Upper lobe of right lung (tissue), 1 donor: Measurements from ENCODE around the gene RAB5A. TPM values are rescaled to one million over a fixed set of nuclear protein-coding genes. Genes with fewer than 3 reads are reported as not detected.
"Not testable (repeated sequence)": the region's sequence is repeated elsewhere in the genome, so short reads cannot be mapped to it uniquely, and the experiment has no call there.

Experiments
- ATAC-seq: fragments of 200-7000 bp; cut with Tn5 transposase; one replicate; pipeline ENCODE4 v1.9.1; 2020; ENCODE audit warnings: mild to moderate bottlenecking, moderate library complexity
- DNase-seq: peaks from one replicate; pipeline ENCODE4 v3.0.0-alpha.2; 2020
- H3K27ac ChIP-seq: fragments of 200-600 bp; one replicate; pipeline ENCODE4 v1.8.0; 2022
- H3K27me3 ChIP-seq: fragments of 200-600 bp; one replicate; pipeline ENCODE4 v1.8.0; 2022; ENCODE audit warnings: mild to moderate bottlenecking
- H3K36me3 ChIP-seq: fragments of 200-600 bp; one replicate; pipeline ENCODE4 v1.8.0; 2022
- H3K4me1 ChIP-seq: fragments of 200-600 bp; one replicate; pipeline ENCODE4 v1.8.0; 2022
- H3K4me3 ChIP-seq: fragments of 200-600 bp; one replicate; pipeline ENCODE4 v1.8.0; 2022; ENCODE audit warnings: mild to moderate bottlenecking
- H3K9me3 ChIP-seq: fragments of 200-600 bp; one replicate; pipeline ENCODE4 v1.8.0; 2022
- CTCF ChIP-seq: fragments of 200-600 bp; IDR thresholded peaks from one replicate; pipeline ENCODE4 v1.8.0; 2022; ENCODE audit warnings: antibody characterized with exemption
- intact Hi-C: fragments of 100-400 bp; cut with DNase I; formaldehyde crosslinking; loops from one replicate; pipeline ENCODE4 v1.11.0; 2022
- total RNA-seq: library from RNA; stranded (reverse); fragmentation: NEBNext Ultra II Directional; extraction: Animal tissue kit (Norgen Biotek cat#: 25700); gene quantifications from one replicate; pipeline ENCODE4 v1.2.1, GENCODE V29; 2021
- donor health status: DM: no; HTN: yes; CAD: no; lungs with severe emphysema.

Gene RAB5A
- total RNA-seq, 1 donor from 2014 or later = 71.7 TPM

DNA sequence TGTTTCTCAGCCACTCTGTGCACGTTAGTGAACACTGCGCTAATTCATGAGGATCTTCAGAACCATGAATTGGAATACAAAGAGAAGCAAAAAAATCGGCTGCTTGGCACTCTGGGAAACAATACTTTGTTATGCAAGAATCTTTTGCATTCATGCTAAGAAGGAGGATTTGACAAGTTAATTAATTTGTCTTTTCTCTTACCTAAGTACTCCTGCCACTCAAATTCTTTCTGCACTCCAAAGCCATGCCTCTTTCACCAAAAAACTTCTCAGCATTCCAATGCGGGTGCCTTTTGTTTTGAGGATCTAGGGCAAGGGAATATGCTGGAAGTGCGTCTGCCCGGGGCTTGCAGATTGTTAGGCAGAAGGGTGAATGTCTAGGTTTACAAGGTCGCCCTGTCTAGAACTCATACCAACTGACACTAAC, 82.0 kb downstream of the RAB5A start:
- ATAC-seq (no peak), DNase-seq (no peak)
- no peak overlapping the region for H3K4me3 ChIP-seq
- no peak overlapping the region for H3K27ac ChIP-seq
- H3K9me3 ChIP-seq = no peaks in the 10 kb centered on the region
- H3K4me1 ChIP-seq = peaks cover 5% of the 10 kb centered on the region
- no peaks in the 10 kb centered on the region for H3K27me3 ChIP-seq
- TF ChIP-seq CTCF = no peak
- H3K36me3 ChIP-seq = no peaks in the 10 kb centered on the region
- intact Hi-C loops = no loop called here

DNA sequence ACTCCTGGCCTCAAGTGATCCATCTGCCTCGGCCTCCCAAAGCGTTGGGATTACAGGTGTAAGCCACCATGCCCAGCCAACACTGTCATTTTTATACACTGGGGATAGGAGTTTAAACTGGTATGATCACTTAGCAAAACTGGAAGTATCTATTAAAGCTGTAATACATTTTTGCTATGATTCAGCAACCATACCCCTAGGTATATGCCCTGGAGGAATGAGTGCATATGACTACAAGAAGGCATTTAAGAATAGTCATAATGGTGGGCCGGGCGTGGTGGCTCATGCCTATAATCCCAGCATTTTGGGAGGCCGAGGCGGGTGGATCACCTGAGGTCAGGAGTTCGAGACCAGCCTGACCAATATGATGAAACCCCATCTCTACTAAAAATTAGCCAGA, 85.0 kb downstream of the RAB5A start:
- intact Hi-C loops, ATAC-seq, H3K4me1 ChIP-seq: not testable (repeated sequence)

More for the DNA sequence above, 85.0 kb downstream of the RAB5A start:
- not testable (repeated sequence) for H3K4me3 ChIP-seq, H3K27me3 ChIP-seq, DNase-seq, H3K27ac ChIP-seq, H3K9me3 ChIP-seq, H3K36me3 ChIP-seq

Other genes with a start within 250 kb of the RAB5A start
- 0.90 TPM for gene EFHB, start 12.9 kb upstream of the RAB5A start, total RNA-seq
- gene PP2D1, start 65.2 kb downstream of the RAB5A start, total RNA-seq = not detected
- 52.6 TPM for gene KAT2B, start 93.3 kb downstream of the RAB5A start, total RNA-seq
- not detected for gene SGO1, start 239.1 kb downstream of the RAB5A start, total RNA-seq